Mesendoderm (in vitro differentiated cells): Measurements from ENCODE around the gene FBXO2.
A peak's percentile ranks its signal among the peaks of the same experiment; 100 is the strongest.

Experiments
- DNase-seq: peaks from one replicate; pipeline ENCODE4 v3.0.0; 2013
- H2AK5ac ChIP-seq: 2 replicates; pipeline ENCODE4 v1.6.1; 2013; ENCODE audit warnings: low read length, inconsistent platforms
- H2BK120ac ChIP-seq: 2 replicates; pipeline ENCODE4 v1.6.1; 2013; ENCODE audit warnings: low read depth, mild to moderate bottlenecking, low read length, moderate library complexity, mixed read lengths
- H2BK15ac ChIP-seq: replicated peaks from 2 replicates; pipeline ENCODE4 v1.6.1; 2013; ENCODE audit warnings: low read depth, mild to moderate bottlenecking, moderate library complexity
- H2BK5ac ChIP-seq: 2 replicates; pipeline ENCODE4 v1.6.1; 2013; ENCODE audit warnings: low read length, inconsistent platforms
- H3K18ac ChIP-seq: 2 replicates; pipeline ENCODE4 v1.6.1; 2013; ENCODE audit warnings: mild to moderate bottlenecking, low read length, mixed read lengths
- H3K23ac ChIP-seq: one replicate; pipeline ENCODE4 v1.6.1; 2013; ENCODE audit warnings: low read length
- H3K27ac ChIP-seq: 2 replicates; pipeline ENCODE4 v1.5.1; 2013; ENCODE audit warnings: low read depth, mild to moderate bottlenecking, inconsistent platforms, low read length, moderate library complexity
- H3K27me3 ChIP-seq: 2 replicates; pipeline ENCODE4 v1.6.1; 2013; ENCODE audit warnings: low read length, control low read depth, mild to moderate bottlenecking, inconsistent platforms; ENCODE audit not compliant: insufficient read depth, poor library complexity
- H3K36me3 ChIP-seq: 2 replicates; pipeline ENCODE4 v1.6.1; 2013; ENCODE audit warnings: low read length, inconsistent platforms; ENCODE audit not compliant: control insufficient read depth, insufficient read depth
- H3K4ac ChIP-seq: one replicate; pipeline ENCODE4 v1.6.1; 2013; ENCODE audit warnings: low read depth, mild to moderate bottlenecking, low read length, moderate library complexity
- H3K4me1 ChIP-seq: 2 replicates; pipeline ENCODE4 v1.6.1; 2013; ENCODE audit warnings: low read depth, low read length, inconsistent platforms; ENCODE audit not compliant: control insufficient read depth
- H3K4me2 ChIP-seq: 2 replicates; pipeline ENCODE4 v1.6.1; 2013; ENCODE audit warnings: low read length
- H3K4me3 ChIP-seq: 2 replicates; pipeline ENCODE4 v1.5.1; 2013; ENCODE audit warnings: mild to moderate bottlenecking, low read length
- H3K56ac ChIP-seq: one replicate; pipeline ENCODE4 v1.6.1; 2013; ENCODE audit warnings: low read length
- H3K79me1 ChIP-seq: 2 replicates; pipeline ENCODE4 v1.6.1; 2013; ENCODE audit warnings: low read length, inconsistent platforms
- H3K79me2 ChIP-seq: 2 replicates; pipeline ENCODE4 v1.6.1; 2013; ENCODE audit warnings: mild to moderate bottlenecking, low read length; ENCODE audit not compliant: control insufficient read depth, insufficient read depth
- H3K9ac ChIP-seq: 2 replicates; pipeline ENCODE4 v1.6.1; 2013; ENCODE audit warnings: low read length, inconsistent platforms
- H4K5ac ChIP-seq: one replicate; pipeline ENCODE4 v1.6.1; 2013; ENCODE audit warnings: low read length
- H4K8ac ChIP-seq: one replicate; pipeline ENCODE4 v1.6.1; 2013; ENCODE audit warnings: low read depth, mild to moderate bottlenecking, control low read depth, low read length, moderate library complexity
- WGBS: extraction: QIAGEN DNeasy Blood & Tissue Kit; methylation state at CpG from one replicate; pipeline ENCODE4 v1.1.7; 2013; ENCODE audit warnings: low lambda C conversion rate, missing lambda C conversion rate; ENCODE audit not compliant: insufficient coverage; ENCODE audit errors: extremely low coverage; 5-methylcytosine and 5-hydroxymethylcytosine counted together

FBXO2 gene

DNA sequence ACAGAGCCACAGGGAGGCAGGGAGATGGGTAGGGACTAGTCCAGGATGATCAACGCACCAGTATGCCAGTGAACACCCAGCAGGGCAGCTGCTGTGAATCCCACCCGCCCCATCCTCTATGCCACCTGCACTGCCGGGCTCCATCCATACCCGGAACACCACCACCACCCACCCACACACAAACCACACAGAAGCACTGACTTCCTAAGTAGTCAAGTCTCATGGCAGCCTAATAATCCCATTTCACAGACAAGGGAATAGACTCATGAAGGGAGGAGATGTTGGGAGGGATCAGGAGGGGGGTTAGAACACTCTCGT, 43.6 kb upstream of the FBXO2 start:
- Histone ChIP-seq H3K4ac (no peak overlapping the region), H3K4me1 (peaks cover 3% of the 10 kb centered on the region), H2BK5ac (no peak overlapping the region), H3K27me3 (no peaks in the 10 kb centered on the region), H3K9ac (no peak overlapping the region), H2BK15ac (no peak overlapping the region), H3K18ac (no peak overlapping the region), H3K56ac (no peak overlapping the region), H3K79me2 (no peaks in the 10 kb centered on the region), H3K4me3 (no peak overlapping the region), H3K79me1 (peaks cover 5% of the 10 kb centered on the region), H4K5ac (no peak overlapping the region), H2AK5ac (no peak overlapping the region), H3K23ac (no peak overlapping the region), H3K4me2 (no peak overlapping the region), H4K8ac (no peak overlapping the region), H3K27ac (no peak overlapping the region), H3K36me3 (no peaks in the 10 kb centered on the region), H2BK120ac (no peak overlapping the region)
- no peak for DNase-seq
- WGBS = no CpG with 5 or more reads among the region's 5 CpGs

DNA sequence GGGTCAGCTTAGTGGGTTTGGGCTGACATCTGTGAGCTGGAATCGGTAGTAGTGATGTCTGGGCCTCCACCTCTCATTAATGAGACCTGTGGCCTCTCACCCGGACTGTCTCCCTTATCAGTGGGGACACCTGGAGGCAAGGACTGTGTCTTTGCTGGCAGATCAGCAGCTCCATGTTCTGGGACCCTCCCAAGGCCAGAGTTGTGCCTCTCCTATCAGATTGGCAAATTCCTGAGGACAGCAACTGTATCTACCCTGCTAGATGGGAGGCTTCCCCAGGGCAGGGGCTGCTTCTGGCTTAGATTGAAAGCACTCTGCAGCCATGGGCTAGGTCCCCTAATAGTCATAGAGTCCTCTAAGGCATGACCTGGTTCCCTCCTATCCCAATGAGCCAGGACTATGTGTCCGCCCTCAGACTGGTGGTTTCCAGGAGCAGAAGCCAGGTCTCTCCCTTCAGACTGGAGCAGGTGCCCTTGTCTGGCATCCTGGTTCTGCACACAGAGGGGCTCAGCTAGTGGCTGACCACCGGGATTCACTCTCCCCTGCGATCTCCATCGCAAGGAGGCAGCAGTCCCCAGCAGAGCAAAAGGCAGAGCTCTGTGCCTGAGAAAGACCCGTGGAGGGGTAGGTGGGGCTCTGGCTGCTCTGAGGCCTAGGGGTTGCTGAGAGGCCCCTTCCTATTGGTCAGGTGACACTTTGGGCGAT, 43.1 kb upstream of the FBXO2 start:
- Histone ChIP-seq H3K4ac (no peak overlapping the region), H3K79me1 (peaks cover 4% of the 10 kb centered on the region), H3K27ac (no peak overlapping the region), H3K27me3 (no peaks in the 10 kb centered on the region), H2BK15ac (no peak overlapping the region), H3K4me1 (peaks cover 3% of the 10 kb centered on the region), H3K4me3 (no peak overlapping the region), H2BK5ac (no peak overlapping the region), H3K9ac (no peak overlapping the region), H4K5ac (no peak overlapping the region), H3K23ac (no peak overlapping the region), H4K8ac (no peak overlapping the region), H3K18ac (no peak overlapping the region), H3K4me2 (no peak overlapping the region), H2AK5ac (no peak overlapping the region), H3K36me3 (no peaks in the 10 kb centered on the region), H3K56ac (no peak overlapping the region), H3K79me2 (no peaks in the 10 kb centered on the region), H2BK120ac (no peak overlapping the region)
- DNase-seq = no peak
- WGBS = no CpG with 5 or more reads among the region's 8 CpGs

DNA sequence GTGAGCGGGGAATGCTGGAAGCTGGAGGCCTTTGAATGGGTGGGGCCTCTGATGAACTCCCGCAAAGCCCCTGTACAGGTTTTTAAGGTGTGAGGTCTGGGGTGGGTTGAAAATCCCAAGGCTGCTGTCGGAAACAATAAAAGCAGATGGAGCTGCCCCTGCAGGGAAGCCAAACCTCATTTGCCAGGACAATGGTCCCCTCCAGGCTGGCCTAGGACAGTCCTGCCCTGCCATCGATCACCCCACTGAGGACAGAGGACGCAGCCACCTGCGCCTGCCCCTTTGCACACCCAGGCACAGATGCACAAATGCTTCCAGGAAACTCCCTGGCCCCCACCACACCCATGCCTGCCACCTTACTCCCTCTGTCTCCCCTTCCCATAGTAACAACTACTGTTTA, 41.6 kb upstream of the FBXO2 start:
- H3K56ac ChIP-seq = no peak overlapping the region

GRCh38 chr1:11693917-11694316, 39.7 kb upstream of the FBXO2 start:
- H2BK5ac ChIP-seq = no peak overlapping the region
- no peak overlapping the region for H3K9ac ChIP-seq
- H3K36me3 ChIP-seq = no peaks in the 10 kb centered on the region
- H3K18ac ChIP-seq = no peak overlapping the region
- H3K56ac ChIP-seq = peak overlapping the region; percentile 74
- no peak overlapping the region for H3K4ac ChIP-seq
- no peak overlapping the region for H2BK15ac ChIP-seq
- no peak for DNase-seq
- H3K4me1 ChIP-seq = peaks cover 3% of the 10 kb centered on the region
- H4K5ac ChIP-seq = no peak overlapping the region
- H3K23ac ChIP-seq = no peak overlapping the region
- peaks cover 3% of the 10 kb centered on the region for H3K79me2 ChIP-seq
- no peak overlapping the region for H3K4me2 ChIP-seq
- no peaks in the 10 kb centered on the region for H3K27me3 ChIP-seq
- no peaks in the 10 kb centered on the region for H3K79me1 ChIP-seq
- no peak overlapping the region for H3K4me3 ChIP-seq
- H3K27ac ChIP-seq = no peak overlapping the region
- no peak overlapping the region for H4K8ac ChIP-seq
- WGBS = no CpG with 5 or more reads among the region's 5 CpGs
- no peak overlapping the region for H2BK120ac ChIP-seq
- H2AK5ac ChIP-seq = no peak overlapping the region

More for the DNA sequence above, 41.6 kb upstream of the FBXO2 start:
- DNase-seq = no peak
- H3K79me2 ChIP-seq = no peaks in the 10 kb centered on the region
- no peak overlapping the region for H4K8ac ChIP-seq
- no peak overlapping the region for H3K23ac ChIP-seq
- H3K27me3 ChIP-seq = no peaks in the 10 kb centered on the region
- H3K4me3 ChIP-seq = no peak overlapping the region
- H3K36me3 ChIP-seq = no peaks in the 10 kb centered on the region
- H2BK5ac ChIP-seq = no peak overlapping the region
- no peak overlapping the region for H3K4ac ChIP-seq
- H2BK15ac ChIP-seq = no peak overlapping the region
- no peak overlapping the region for H3K4me2 ChIP-seq
- no CpG with 5 or more reads among the region's 6 CpGs for WGBS
- H2AK5ac ChIP-seq = no peak overlapping the region
- H3K9ac ChIP-seq = no peak overlapping the region
- H4K5ac ChIP-seq = no peak overlapping the region
- H3K4me1 ChIP-seq = peaks cover 2% of the 10 kb centered on the region
- H3K18ac ChIP-seq = no peak overlapping the region
- no peaks in the 10 kb centered on the region for H3K79me1 ChIP-seq
- no peak overlapping the region for H2BK120ac ChIP-seq
- no peak overlapping the region for H3K27ac ChIP-seq

DNA sequence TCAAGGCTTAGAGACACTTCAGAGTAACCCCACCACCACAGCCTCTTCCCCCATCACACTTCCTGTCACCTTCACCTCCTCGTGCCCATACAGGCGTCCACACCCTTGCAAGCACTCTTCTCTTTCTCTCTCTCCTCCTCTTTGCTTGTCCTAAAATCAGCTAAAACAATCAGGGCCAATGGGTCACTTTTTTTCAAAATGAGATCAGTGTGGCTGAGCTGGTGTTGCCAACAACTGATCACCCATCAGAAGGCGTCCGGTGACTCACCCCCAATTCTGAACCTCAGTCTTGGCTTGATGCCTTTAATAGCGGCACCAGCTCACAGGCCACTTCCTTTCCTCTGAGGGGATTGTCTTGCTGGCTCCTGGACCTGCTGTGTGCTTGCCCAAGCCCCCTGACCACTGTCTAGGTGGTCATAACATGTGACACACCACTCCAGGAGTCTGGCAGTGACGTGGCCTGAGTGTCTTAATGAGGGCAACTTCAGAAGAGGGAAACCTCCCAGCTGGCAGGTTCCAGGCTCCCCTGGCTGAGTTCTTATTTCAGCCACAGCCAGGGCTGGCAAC, 38.9 kb upstream of the FBXO2 start:
- peak overlapping the region; percentile 96 for H3K56ac ChIP-seq
- H2BK5ac ChIP-seq = no peak overlapping the region
- no peak overlapping the region for H3K9ac ChIP-seq
- no peaks in the 10 kb centered on the region for H3K79me1 ChIP-seq
- H3K23ac ChIP-seq = no peak overlapping the region
- peaks cover 3% of the 10 kb centered on the region for H3K4me1 ChIP-seq
- H3K79me2 ChIP-seq = peaks cover 8% of the 10 kb centered on the region
- H3K27me3 ChIP-seq = no peaks in the 10 kb centered on the region
- no peak overlapping the region for H2AK5ac ChIP-seq
- no peak overlapping the region for H3K4me2 ChIP-seq
- no peaks in the 10 kb centered on the region for H3K36me3 ChIP-seq
- no peak overlapping the region for H3K4me3 ChIP-seq
- H4K5ac ChIP-seq = no peak overlapping the region
- no CpG with 5 or more reads among the region's 6 CpGs for WGBS
- H3K18ac ChIP-seq = no peak overlapping the region
- H3K27ac ChIP-seq = no peak overlapping the region
- H3K4ac ChIP-seq = no peak overlapping the region
- H2BK120ac ChIP-seq = no peak overlapping the region
- no peak for DNase-seq
- H4K8ac ChIP-seq = no peak overlapping the region
- H2BK15ac ChIP-seq = no peak overlapping the region
